CD8-positive, alpha-beta memory T cell (primary cell): ENCODE measurements around the gene TBCEL. TPM values are rescaled to one million over a fixed set of nuclear protein-coding genes. Genes with fewer than 3 reads are reported as not detected.
"Not testable (repeated sequence)": the region's sequence is repeated elsewhere in the genome, so short reads cannot be mapped to it uniquely, and the experiment has no call there.

Source experiments
- CTCF ChIA-PET: fragments of 350-600 bp; sonication (Branson Sonifier 250); formaldehyde crosslinking; loops from one replicate; lab custom pipeline; 2021; ENCODE audit warnings: antibody characterized with exemption; lab: Charles Lee
- POLR2A ChIA-PET: fragments of 350-600 bp; sonication (Branson Sonifier 250); formaldehyde crosslinking; loops from one replicate; lab custom pipeline; 2021; ENCODE audit warnings: antibody characterized with exemption; lab: Charles Lee
- DNase-seq, 5 donors: peaks; one replicate each; pipeline versions ENCODE4 v3.0.0 to v3.0.0-alpha.2; 2020 to 2022; ENCODE audit warnings: mixed read lengths in 1 of 5
- H3K27ac ChIP-seq: one replicate; pipeline ENCODE4 v1.7.0; 2013; ENCODE audit warnings: low read depth, mild to moderate bottlenecking, low read length, moderate library complexity
- H3K27me3 ChIP-seq: 2 replicates; pipeline ENCODE4 v1.7.0; 2013; ENCODE audit warnings: low read length, mild to moderate bottlenecking; ENCODE audit not compliant: insufficient read depth, poor library complexity, severe bottlenecking
- H3K36me3 ChIP-seq: 2 replicates; pipeline ENCODE4 v1.7.0; 2013; ENCODE audit warnings: mild to moderate bottlenecking, low read length, moderate library complexity; ENCODE audit not compliant: insufficient read depth
- H3K4me1 ChIP-seq: 2 replicates; pipeline ENCODE4 v1.7.0; 2013; ENCODE audit warnings: mild to moderate bottlenecking, low read length, moderate library complexity; ENCODE audit not compliant: insufficient read depth
- H3K4me3 ChIP-seq: 2 replicates; pipeline ENCODE4 v1.7.0; 2013; ENCODE audit warnings: mild to moderate bottlenecking, low read length
- H3K9me3 ChIP-seq: 2 replicates; pipeline ENCODE4 v1.7.0; 2013; ENCODE audit warnings: mild to moderate bottlenecking, low read length
- H3K27ac Mint-ChIP-seq, 8 donors: one replicate each; pipeline ENCODE4 v1.8.0; 2020 to 2021; ENCODE audit warnings: mixed read lengths in 8 of 8, mild to moderate bottlenecking in 6 of 8, inconsistent platforms in 3 of 8, moderate library complexity in 3 of 8
- H3K27me3 Mint-ChIP-seq, 2 donors: one replicate each; pipeline ENCODE4 v1.8.0; 2020 to 2021; ENCODE audit warnings: mixed read lengths in 2 of 2, mild to moderate bottlenecking in 1 of 2, moderate library complexity in 1 of 2
- H3K36me3 Mint-ChIP-seq, 3 donors: one replicate each; pipeline ENCODE4 v1.8.0; 2020 to 2021; ENCODE audit warnings: mixed read lengths in 3 of 3, inconsistent platforms in 1 of 3, mild to moderate bottlenecking in 1 of 3
- H3K4me1 Mint-ChIP-seq, 3 donors: one replicate each; pipeline ENCODE4 v1.8.0; 2020 to 2021; ENCODE audit warnings: mixed read lengths in 3 of 3, inconsistent platforms in 1 of 3, mild to moderate bottlenecking in 1 of 3
- H3K4me3 Mint-ChIP-seq, 7 donors: one replicate each; pipeline ENCODE4 v1.8.0; 2020 to 2021; ENCODE audit warnings: mixed read lengths in 7 of 7, mild to moderate bottlenecking in 6 of 7, moderate library complexity in 4 of 7, inconsistent platforms in 2 of 7
- H3K9me3 Mint-ChIP-seq, 5 donors: one replicate each; pipeline ENCODE4 v1.8.0; 2020 to 2022; ENCODE audit warnings: mixed read lengths in 5 of 5, mild to moderate bottlenecking in 3 of 5, moderate library complexity in 2 of 5, inconsistent platforms in 1 of 5
- polyA plus RNA-seq: library from polyadenylated mRNA; unstranded; fragments of 300-500 nt; fragmentation: Illumina TruSeq; gene quantifications from one replicate; pipeline ENCODE4 v1.2.3, GENCODE V29; 2021
- total RNA-seq, 2 experiments: library from RNA; stranded (reverse); gene quantifications; one replicate each; pipeline ENCODE4 v1.2.3, GENCODE V29; 2021

Gene TBCEL
- total and polyA plus RNA-seq, 3 experiments from 2014 or later: 2.6 to 13.2 (median 12.1) TPM

DNA sequence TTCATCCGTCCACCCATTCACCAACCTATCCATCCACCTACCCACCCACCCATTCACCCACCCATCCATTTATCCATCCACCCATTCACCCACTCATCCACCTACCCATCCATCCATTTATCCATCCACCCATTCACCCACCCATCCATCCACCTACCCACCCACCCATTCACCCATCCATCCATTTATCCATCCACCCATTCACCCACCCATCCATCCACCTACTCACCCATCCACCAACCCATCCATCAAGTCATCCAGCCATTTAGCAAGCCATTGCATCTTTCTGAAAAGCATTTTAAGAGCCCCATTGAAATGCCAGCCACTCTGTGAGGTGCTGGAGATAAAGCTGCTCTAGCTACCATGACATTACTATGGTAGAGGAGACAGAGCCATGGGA is 91.1 kb downstream of the TBCEL start:
- H3K27me3 ChIP-seq, H3K27ac Mint-ChIP-seq, H3K9me3 Mint-ChIP-seq, H3K4me1 Mint-ChIP-seq, H3K27ac ChIP-seq, H3K36me3 Mint-ChIP-seq, DNase-seq, H3K4me1 ChIP-seq, CTCF ChIA-PET, POLR2A ChIA-PET, H3K36me3 ChIP-seq, H3K9me3 ChIP-seq, H3K4me3 ChIP-seq, H3K4me3 Mint-ChIP-seq: not testable (repeated sequence)
- peaks cover 7 to 32% of the 10 kb centered on the region in 2 donors for H3K27me3 Mint-ChIP-seq

DNA sequence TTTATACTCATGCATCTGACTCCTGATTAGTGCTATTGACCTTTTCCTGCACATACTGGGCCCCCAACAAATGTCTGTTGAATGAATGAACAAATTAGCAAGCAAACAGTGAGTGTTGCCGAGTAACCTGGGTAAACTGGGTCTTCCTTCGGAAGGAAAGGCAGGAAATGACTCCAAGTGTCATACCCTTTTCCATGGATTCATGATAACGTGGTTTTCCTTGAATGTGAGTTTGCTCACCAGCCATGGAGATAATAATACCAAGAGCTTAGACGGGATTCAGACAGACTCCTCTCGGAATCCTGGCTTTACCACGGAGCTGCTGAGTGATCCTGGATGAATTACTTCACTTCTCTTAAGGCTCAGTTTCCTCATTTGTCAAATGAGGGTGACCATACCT is 93.9 kb downstream of the TBCEL start:
- Mint-ChIP-seq H3K4me3 (no peak overlapping the region), H3K36me3 (no peaks in the 10 kb centered on the region), H3K27me3 (peaks cover 7 to 12% of the 10 kb centered on the region in 2 donors), H3K4me1 (no peaks in the 10 kb centered on the region), H3K9me3 (peaks cover 0 to 14% (median 6%) of the 10 kb centered on the region in 5 donors), H3K27ac (no peak overlapping the region)
- no peaks in the 10 kb centered on the region for H3K36me3 ChIP-seq
- H3K9me3 ChIP-seq: no peaks in the 10 kb centered on the region
- no peak overlapping the region for H3K4me3 ChIP-seq
- no peak for DNase-seq
- ChIA-PET POLR2A (no interaction called here), CTCF (no interaction called here)
- no peaks in the 10 kb centered on the region for H3K4me1 ChIP-seq
- no peak overlapping the region for H3K27ac ChIP-seq
- H3K27me3 ChIP-seq: no peaks in the 10 kb centered on the region

DNA sequence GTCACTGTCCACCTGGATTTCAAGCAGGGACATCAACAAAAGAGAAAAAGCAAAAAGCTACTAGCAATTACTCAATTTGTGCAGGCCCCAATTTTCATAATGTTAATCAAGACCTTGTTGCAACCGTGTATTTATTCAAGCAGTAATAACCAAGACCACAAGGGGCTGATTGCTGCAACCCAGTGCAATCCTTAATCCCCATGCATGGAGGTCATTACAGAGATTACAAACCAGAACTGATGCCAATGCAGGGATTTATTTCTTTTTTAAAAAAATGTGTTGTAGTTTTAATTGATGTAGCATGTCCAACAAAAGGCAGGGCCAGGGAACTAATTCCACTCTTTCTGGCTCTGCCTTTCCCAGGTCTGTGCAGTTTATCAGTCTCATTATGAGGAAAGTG is 95.5 kb downstream of the TBCEL start:
- POLR2A ChIA-PET: no interaction called here
- no peak overlapping the region for H3K27ac ChIP-seq
- DNase-seq: no peak
- no peaks in the 10 kb centered on the region for H3K9me3 ChIP-seq
- no peaks in the 10 kb centered on the region for H3K36me3 ChIP-seq
- no peak overlapping the region for H3K4me3 Mint-ChIP-seq
- peaks cover 0 to 4% (median 0%) of the 10 kb centered on the region in 3 donors for H3K36me3 Mint-ChIP-seq
- no peaks in the 10 kb centered on the region for H3K27me3 ChIP-seq
- no peaks in the 10 kb centered on the region for H3K4me1 ChIP-seq
- H3K27ac Mint-ChIP-seq: no peak overlapping the region
- CTCF ChIA-PET: no interaction called here
- H3K4me1 Mint-ChIP-seq: no peaks in the 10 kb centered on the region
- peaks cover 1 to 6% of the 10 kb centered on the region in 2 donors for H3K27me3 Mint-ChIP-seq
- no peak overlapping the region for H3K4me3 ChIP-seq
- H3K9me3 Mint-ChIP-seq: peaks cover 2 to 19% (median 11%) of the 10 kb centered on the region in 5 donors

DNA sequence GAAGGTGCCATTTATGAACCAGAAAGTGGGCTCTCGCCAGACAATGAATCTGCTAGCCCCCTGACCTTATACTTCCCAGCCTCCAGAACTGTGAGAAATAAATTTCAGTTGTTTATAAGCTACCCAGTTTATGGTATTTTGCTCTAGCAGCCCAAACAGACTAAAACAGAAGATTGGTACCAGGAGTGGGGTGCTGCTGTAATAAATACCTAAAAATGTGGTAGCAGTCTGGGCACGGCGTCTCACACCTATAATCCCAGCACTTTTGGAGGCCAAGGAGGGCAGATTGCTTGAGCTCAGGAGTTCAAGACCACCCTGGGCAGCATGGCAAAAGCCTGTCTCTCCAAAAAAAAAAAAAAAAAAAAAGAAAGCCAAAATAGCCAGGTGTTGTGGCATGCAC is 98.4 kb downstream of the TBCEL start:
- Histone ChIP-seq H3K27me3 (no peaks in the 10 kb centered on the region), H3K27ac (no peak overlapping the region), H3K9me3 (no peaks in the 10 kb centered on the region), H3K4me1 (no peaks in the 10 kb centered on the region), H3K4me3 (no peak overlapping the region), H3K36me3 (no peaks in the 10 kb centered on the region)
- Mint-ChIP-seq H3K27me3 (no peaks in the 10 kb centered on the region), H3K4me3 (no peak overlapping the region), H3K9me3 (peaks cover 2 to 19% (median 11%) of the 10 kb centered on the region in 5 donors), H3K36me3 (peaks cover 0 to 4% (median 0%) of the 10 kb centered on the region in 3 donors), H3K27ac (no peak overlapping the region), H3K4me1 (no peaks in the 10 kb centered on the region)
- ChIA-PET POLR2A (no interaction called here), CTCF (no interaction called here)
- DNase-seq: no peak

DNA sequence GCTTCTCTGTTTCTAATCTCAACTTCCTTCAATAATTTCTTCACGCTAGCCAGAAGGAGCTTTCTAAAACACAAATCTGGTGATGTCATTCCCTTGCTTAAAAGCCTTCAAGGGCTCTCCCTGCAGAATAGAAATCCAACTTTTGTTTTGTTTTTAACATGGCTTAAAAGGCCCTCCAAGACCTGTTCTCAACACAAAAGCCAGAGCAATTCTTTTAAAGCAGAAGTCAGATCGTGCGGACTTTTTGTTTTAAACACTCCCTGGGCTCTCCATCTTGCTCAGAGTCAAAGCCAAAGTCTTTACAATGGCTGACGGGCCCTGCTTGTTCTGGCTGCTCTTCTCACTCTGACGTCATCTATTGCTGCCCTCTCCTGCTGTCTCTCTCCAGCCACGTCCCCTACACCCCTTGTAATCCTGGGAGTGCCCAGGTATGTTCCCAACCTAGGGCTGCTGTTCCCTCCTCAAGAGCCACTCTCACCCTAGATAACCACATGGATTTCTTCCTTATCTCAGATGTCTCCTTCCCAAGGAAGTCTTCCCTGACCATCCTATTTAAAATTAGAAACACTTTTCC is 99.7 kb downstream of the TBCEL start:
- peaks cover 2 to 19% (median 11%) of the 10 kb centered on the region in 5 donors for H3K9me3 Mint-ChIP-seq
- H3K27ac Mint-ChIP-seq: no peak overlapping the region
- POLR2A ChIA-PET: no interaction called here
- CTCF ChIA-PET: no interaction called here
- no peak overlapping the region for H3K27ac ChIP-seq
- H3K36me3 Mint-ChIP-seq: peaks cover 0 to 4% (median 0%) of the 10 kb centered on the region in 3 donors
- H3K27me3 ChIP-seq: no peaks in the 10 kb centered on the region
- H3K9me3 ChIP-seq: no peaks in the 10 kb centered on the region
- H3K27me3 Mint-ChIP-seq: no peaks in the 10 kb centered on the region
- no peaks in the 10 kb centered on the region for H3K4me1 Mint-ChIP-seq
- no peak for DNase-seq
- H3K4me1 ChIP-seq: no peaks in the 10 kb centered on the region
- H3K4me3 Mint-ChIP-seq: no peak overlapping the region
- no peaks in the 10 kb centered on the region for H3K36me3 ChIP-seq
- H3K4me3 ChIP-seq: no peak overlapping the region

DNA sequence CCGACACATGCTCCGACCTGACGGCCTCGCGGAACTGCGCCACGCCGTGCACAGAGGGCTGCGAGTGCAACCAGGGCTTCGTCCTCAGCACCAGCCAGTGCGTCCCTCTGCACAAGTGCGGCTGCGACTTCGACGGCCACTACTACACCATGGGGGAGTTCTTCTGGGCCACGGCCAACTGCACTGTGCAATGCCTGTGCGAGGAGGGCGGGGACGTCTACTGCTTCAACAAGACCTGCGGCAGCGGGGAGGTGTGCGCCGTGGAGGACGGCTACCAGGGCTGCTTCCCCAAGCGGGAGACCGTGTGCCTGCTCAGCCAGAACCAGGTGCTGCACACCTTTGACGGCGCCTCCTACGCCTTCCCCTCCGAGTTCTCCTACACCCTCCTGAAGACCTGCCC is 103.9 kb downstream of the TBCEL start:
- POLR2A ChIA-PET: no interaction called here
- no peaks in the 10 kb centered on the region for H3K4me1 ChIP-seq
- CTCF ChIA-PET: no interaction called here
- no peaks in the 10 kb centered on the region for H3K27me3 Mint-ChIP-seq
- H3K27ac Mint-ChIP-seq: no peak overlapping the region
- H3K9me3 Mint-ChIP-seq: peaks cover 2 to 5% (median 4%) of the 10 kb centered on the region in 5 donors
- H3K4me1 Mint-ChIP-seq: no peaks in the 10 kb centered on the region
- H3K4me3 Mint-ChIP-seq: no peak overlapping the region
- no peak overlapping the region for H3K4me3 ChIP-seq
- peaks cover 0 to 4% (median 0%) of the 10 kb centered on the region in 3 donors for H3K36me3 Mint-ChIP-seq
- H3K27ac ChIP-seq: no peak overlapping the region
- no peaks in the 10 kb centered on the region for H3K36me3 ChIP-seq
- no peaks in the 10 kb centered on the region for H3K9me3 ChIP-seq
- no peaks in the 10 kb centered on the region for H3K27me3 ChIP-seq
- DNase-seq: no peak

DNA sequence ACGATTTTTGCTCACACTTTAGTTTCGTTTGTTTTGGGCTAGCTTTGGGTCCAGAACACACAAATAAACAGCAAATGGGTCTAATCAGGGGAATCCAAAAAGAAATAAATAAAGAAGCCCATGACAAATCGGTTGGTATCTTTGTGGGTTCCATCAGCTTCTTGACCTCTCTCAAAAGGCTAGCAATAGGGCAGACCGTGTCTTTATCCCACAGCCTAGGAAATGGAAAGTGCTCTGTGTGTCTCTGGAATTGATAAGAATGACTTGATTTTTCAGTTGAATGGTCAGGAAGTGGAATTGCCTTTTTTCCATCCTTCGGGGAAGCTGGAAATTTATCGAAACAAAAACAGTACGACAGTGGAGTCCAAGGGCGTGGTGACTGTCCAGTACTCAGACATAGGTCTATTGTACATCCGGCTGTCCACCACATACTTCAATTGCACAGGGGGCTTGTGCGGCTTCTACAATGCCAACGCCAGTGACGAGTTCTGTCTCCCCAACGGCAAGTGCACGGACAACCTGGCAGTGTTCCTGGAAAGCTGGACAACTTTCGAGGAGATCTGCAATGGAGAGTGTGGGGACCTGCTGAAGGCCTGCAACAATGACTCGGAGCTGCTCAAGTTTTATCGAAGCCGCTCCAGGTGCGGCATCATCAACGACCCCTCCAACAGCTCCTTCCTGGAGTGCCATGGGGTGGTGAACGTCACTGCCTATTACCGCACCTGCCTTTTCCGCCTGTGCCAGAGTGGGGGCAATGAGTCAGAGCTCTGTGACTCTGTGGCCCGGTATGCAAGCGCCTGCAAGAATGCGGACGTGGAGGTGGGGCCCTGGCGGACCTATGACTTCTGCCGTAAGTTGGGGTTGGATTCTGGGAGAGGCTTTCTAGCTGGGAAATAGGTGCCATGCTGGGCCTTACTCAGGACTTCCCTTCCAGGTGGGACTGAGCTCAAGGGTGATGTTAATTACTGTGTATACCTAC is 105.7 kb downstream of the TBCEL start:
- ChIA-PET CTCF (no interaction called here), POLR2A (no interaction called here)
- Mint-ChIP-seq H3K27ac (no peak overlapping the region), H3K36me3 (no peaks in the 10 kb centered on the region), H3K27me3 (peaks cover 0 to 2% of the 10 kb centered on the region in 2 donors), H3K4me3 (no peak overlapping the region), H3K9me3 (no peaks in the 10 kb centered on the region), H3K4me1 (no peaks in the 10 kb centered on the region)
- Histone ChIP-seq H3K4me1 (no peaks in the 10 kb centered on the region), H3K4me3 (no peak overlapping the region), H3K9me3 (no peaks in the 10 kb centered on the region), H3K27ac (no peak overlapping the region), H3K27me3 (no peaks in the 10 kb centered on the region), H3K36me3 (no peaks in the 10 kb centered on the region)
- DNase-seq: no peak

DNA sequence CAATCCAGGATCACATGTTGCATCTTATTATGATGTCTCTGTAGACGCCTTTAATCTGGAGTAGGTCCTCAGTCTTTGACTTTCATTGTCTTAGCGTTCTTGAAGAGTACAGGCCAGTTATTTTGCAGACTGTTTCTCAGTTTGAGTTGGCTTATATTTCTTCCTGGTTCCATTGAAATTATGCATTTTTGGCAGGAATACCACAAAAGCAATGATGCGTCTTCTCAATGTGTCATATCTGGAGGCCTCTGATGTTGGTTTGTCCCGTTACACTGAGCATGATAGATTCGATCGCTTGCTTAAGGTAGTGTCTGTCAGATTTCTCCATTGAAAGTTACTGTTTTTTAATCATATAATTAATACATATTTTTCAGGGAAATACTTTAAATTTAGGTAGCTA is 107.8 kb downstream of the TBCEL start:
- no peak overlapping the region for H3K27ac Mint-ChIP-seq

More for the DNA sequence above, 107.8 kb downstream of the TBCEL start:
- Mint-ChIP-seq H3K4me3 (no peak overlapping the region), H3K27me3 (peaks cover 0 to 2% of the 10 kb centered on the region in 2 donors), H3K36me3 (no peaks in the 10 kb centered on the region), H3K9me3 (no peaks in the 10 kb centered on the region), H3K4me1 (no peaks in the 10 kb centered on the region)
- no peak overlapping the region for H3K4me3 ChIP-seq
- H3K9me3 ChIP-seq: no peaks in the 10 kb centered on the region
- ChIA-PET CTCF (no interaction called here), POLR2A (no interaction called here)
- no peaks in the 10 kb centered on the region for H3K4me1 ChIP-seq
- DNase-seq: no peak
- H3K36me3 ChIP-seq: no peaks in the 10 kb centered on the region
- no peaks in the 10 kb centered on the region for H3K27me3 ChIP-seq
- H3K27ac ChIP-seq: no peak overlapping the region
